ENCODE results near the gene TAGAP. TPM values are rescaled to one million over a fixed set of nuclear protein-coding genes. Genes with fewer than 3 reads are reported as not detected.

Gene TAGAP
- total and polyA plus RNA-seq, 9 of the 15 experiments (the other 6 are each of a cell fraction or from before 2014, with no cell fraction given), result 0.07 TPM; not detected in 8

- TF ChIP-seq EWSR1 (IDR thresholded peaks at IDR 0.05; ENCODE audit: borderline replicate concordance, low read depth, partially characterized antibody), result no peak
- TF ChIP-seq HNRNPH1 (optimal IDR thresholded peaks at IDR 0.05; ENCODE audit: low read depth, low read length), result no peak
- TF ChIP-seq C11orf30 (IDR thresholded peaks at IDR 0.05; ENCODE audit: low read depth), result no peak
- TF ChIP-seq ZNF766 (CRISPR knock-in tag; conservative IDR thresholded peaks at IDR 0.05), result no peak
- TF ChIP-seq ZBTB43 (CRISPR knock-in tag; IDR thresholded peaks at IDR 0.05), result no peak
- TF ChIP-seq HDAC3 (IDR thresholded peaks at IDR 0.05; ENCODE audit: borderline replicate concordance, partially characterized antibody), result no peak
- no peak for TF ChIP-seq NFXL1 (CRISPR knock-in tag; IDR thresholded peaks at IDR 0.05)
- no peak for TF ChIP-seq THRB (CRISPR knock-in tag; conservative IDR thresholded peaks at IDR 0.05)
- no peak overlapping the region for H3K9ac ChIP-seq (ENCODE audit: insufficient read depth in 1 of 2, low read depth in 2 of 2, low read length in 2 of 2)
- no peaks in the 10 kb centered on the region for H3K9me3 ChIP-seq (replicated peaks; ENCODE audit: control insufficient read depth, insufficient read depth, low read depth, low read length)
- no TSS peak for BruUV-seq (replicated peaks)
- no peak overlapping the region for H3K4me2 ChIP-seq (ENCODE audit: insufficient read depth, low read length)
- H3K9me1 ChIP-seq (ENCODE audit: control insufficient read depth, insufficient read depth, low read length), result no peaks in the 10 kb centered on the region
- CTCF ChIA-PET (ENCODE audit: low intra/inter-chr PET ratio), result no interaction called here
- no peaks in the 10 kb centered on the region for H3K36me3 ChIP-seq (ENCODE audit: control insufficient read depth, insufficient read depth, low read length)
- ATAC-seq (no peak), DNase-seq (ENCODE audit: extremely low read depth in 1 of 4, low spot score in 3 of 4) (no peak), FAIRE-seq (no peak)
- intact Hi-C loops (cut with micrococcal nuclease), result no loop called here
- H2AFZ ChIP-seq (ENCODE audit: low read depth, low read length), result no peak overlapping the region
- H3K27ac ChIP-seq (ENCODE audit: extremely low read depth, low read depth, low read length), result no peak overlapping the region
- in situ Hi-C loops (cut with MboI), result no loop called here
- no peaks in the 10 kb centered on the region for H3K79me2 ChIP-seq (ENCODE audit: control insufficient read depth, insufficient read depth, low read length)
- H3K27me3 ChIP-seq (ENCODE audit: control insufficient read depth in 2 of 2, insufficient read depth in 2 of 2, low read length in 2 of 2), result peaks cover 35 to 38% of the 10 kb centered on the region in 2 experiments
- under 1% methylated on average over 7 of the region's 7 CpGs for WGBS (ENCODE audit: insufficient coverage, low coverage, missing lambda C conversion rate)
- H4K20me1 ChIP-seq (replicated peaks; ENCODE audit: control insufficient read depth, insufficient read depth, low read length), result no peaks in the 10 kb centered on the region
- POLR2A ChIA-PET, result no interaction called here
- no peak overlapping the region for H3K4me3 ChIP-seq
- no peaks in the 10 kb centered on the region for H3K4me1 ChIP-seq (replicated peaks in 1 of 2; ENCODE audit: control insufficient read depth in 2 of 2, insufficient read depth in 2 of 2, low read length in 2 of 2)
Observed at GRCh38 chr6:159071843-159072769, 27.3 kb upstream of the TAGAP start.
